ENCODE results near the gene PPP1R12C.

- TF ChIP-seq CTCF (conservative IDR thresholded peaks at IDR 0.05; ENCODE audit: low read depth, low read length) (no peak), EZH2 (IDR thresholded peaks at IDR 0.05; ENCODE audit: low read length, unreplicated experiment) (no peak), EZH2phosphoT487 (IDR thresholded peaks at IDR 0.05; ENCODE audit: borderline replicate concordance, low read length) (no peak)
Measured at GRCh38 chr19:55079400-55080038, 37.9 kb downstream of the PPP1R12C start.
